Activated CD4-positive, alpha-beta memory T cell treated with anti-CD3 and anti-CD28 coated beads for 36 hours (primary cell): Measurements from ENCODE around the gene ATP2A3. TPM values are rescaled to one million over a fixed set of nuclear protein-coding genes. Genes with fewer than 3 reads are reported as not detected.

Experiments used
- CTCF ChIA-PET: fragments of 350-600 bp; sonication (Branson Sonifier 250); formaldehyde crosslinking; loops from one replicate; lab custom pipeline; 2021; ENCODE audit warnings: antibody characterized with exemption, inconsistent platforms; lab: Charles Lee
- POLR2A ChIA-PET: fragments of 350-600 bp; sonication (Branson Sonifier 250); formaldehyde crosslinking; loops from one replicate; lab custom pipeline; 2021; ENCODE audit warnings: antibody characterized with exemption; lab: Charles Lee
- DNase-seq: peaks from one replicate; pipeline ENCODE4 v3.0.0-alpha.2; 2020
- H3K27ac Mint-ChIP-seq: one replicate; pipeline ENCODE4 v1.8.0; 2021; ENCODE audit warnings: mixed read lengths
- H3K27me3 Mint-ChIP-seq: one replicate; pipeline ENCODE4 v1.8.0; 2021; ENCODE audit warnings: mixed read lengths
- H3K36me3 Mint-ChIP-seq: one replicate; pipeline ENCODE4 v1.8.0; 2021; ENCODE audit warnings: mixed read lengths
- H3K4me1 Mint-ChIP-seq: one replicate; pipeline ENCODE4 v1.8.0; 2021; ENCODE audit warnings: low read depth, mixed read lengths
- H3K4me3 Mint-ChIP-seq: one replicate; pipeline ENCODE4 v1.8.0; 2021; ENCODE audit warnings: mild to moderate bottlenecking, mixed read lengths
- H3K9me3 Mint-ChIP-seq: one replicate; pipeline ENCODE4 v1.8.0; 2021; ENCODE audit warnings: mixed read lengths
- intact Hi-C: fragments of 100-400 bp; cut with micrococcal nuclease; formaldehyde crosslinking; loops from one replicate; pipeline ENCODE4 v1.15.1; 2023
- total RNA-seq, 2 experiments: library from RNA; stranded (reverse); gene quantifications; one replicate each; pipeline ENCODE4 v1.2.3, GENCODE V29; 2021

The ATP2A3 gene
- total RNA-seq, 2 experiments from 2014 or later, result 107 to 108 TPM

DNA sequence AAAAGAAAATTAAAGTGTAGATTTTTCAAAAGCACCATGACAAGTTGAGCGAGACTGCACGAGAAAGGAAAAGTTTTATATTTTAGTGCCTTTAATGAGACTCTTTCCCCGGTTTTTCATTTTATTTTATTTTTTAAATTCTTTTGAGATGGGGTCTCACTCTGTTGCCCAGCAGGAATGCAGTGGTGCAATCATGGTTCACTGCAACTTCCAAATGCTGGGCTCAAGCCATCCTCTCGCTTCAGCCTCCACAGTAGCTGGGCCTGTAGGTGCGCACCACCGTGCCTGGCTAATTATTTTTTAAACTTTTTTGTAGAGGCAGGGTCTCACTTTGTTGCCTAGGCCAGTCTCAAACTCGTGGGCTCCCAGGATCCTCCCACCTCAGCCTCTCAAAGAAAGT lies 5.7 kb upstream of the ATP2A3 start:
- ChIA-PET CTCF (no interaction called here), POLR2A (interaction anchor here (1.0 kb wide), 1 partner anchor 10 kb away, joined by 3 read pairs; no protein-coding TSS in a partner anchor)
- Mint-ChIP-seq H3K9me3 (peaks cover 6% of the 10 kb centered on the region), H3K27me3 (no peaks in the 10 kb centered on the region), H3K4me3 (no peak overlapping the region), H3K36me3 (no peaks in the 10 kb centered on the region), H3K27ac (no peak overlapping the region), H3K4me1 (peaks cover 27% of the 10 kb centered on the region)
- intact Hi-C loops, result loop anchor here (5.0 kb wide), 2 partner anchors 32 to 58 kb away; no protein-coding TSS in a partner anchor
- no peak for DNase-seq

DNA sequence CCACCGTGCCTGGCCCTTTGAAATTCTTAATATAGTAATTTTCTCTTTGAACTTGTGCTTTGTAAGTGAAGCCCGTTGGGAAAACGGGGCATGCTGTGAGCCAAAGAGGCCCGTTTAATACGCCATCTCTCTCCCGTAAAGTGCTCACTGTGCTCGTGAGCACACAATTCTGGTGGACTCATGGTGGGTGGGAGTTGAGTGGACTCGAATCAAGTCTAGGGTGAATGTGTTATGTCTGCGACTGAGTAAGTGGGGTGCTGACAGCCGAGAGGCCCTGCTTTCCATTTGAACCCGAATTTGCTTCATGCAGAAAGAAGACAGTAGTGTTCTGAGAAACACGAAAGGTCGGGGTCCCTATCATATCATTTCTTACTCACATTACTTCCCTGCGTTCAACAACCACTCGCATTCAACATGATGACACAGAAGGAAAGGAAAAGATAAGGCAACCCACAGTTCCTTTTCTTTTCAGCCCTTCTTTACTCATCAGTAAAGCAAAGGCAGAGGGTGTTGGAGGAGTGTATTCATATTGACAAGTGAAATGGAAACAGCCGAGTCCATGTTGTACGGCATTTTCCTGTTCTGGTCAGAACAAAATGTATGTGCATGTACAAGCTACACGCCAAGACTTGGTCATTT lies 4.8 kb upstream of the ATP2A3 start:
- Mint-ChIP-seq H3K4me3 (no peak overlapping the region), H3K4me1 (peaks cover 27% of the 10 kb centered on the region), H3K9me3 (no peaks in the 10 kb centered on the region), H3K36me3 (no peaks in the 10 kb centered on the region), H3K27me3 (no peaks in the 10 kb centered on the region), H3K27ac (peak overlapping the region; percentile 47)
- peak; percentile 36 for DNase-seq
- CTCF ChIA-PET, result no interaction called here
- intact Hi-C loops, result loop anchor here (5.0 kb wide), 2 partner anchors 33 to 57 kb away; no protein-coding TSS in a partner anchor
- POLR2A ChIA-PET, result no interaction called here

DNA sequence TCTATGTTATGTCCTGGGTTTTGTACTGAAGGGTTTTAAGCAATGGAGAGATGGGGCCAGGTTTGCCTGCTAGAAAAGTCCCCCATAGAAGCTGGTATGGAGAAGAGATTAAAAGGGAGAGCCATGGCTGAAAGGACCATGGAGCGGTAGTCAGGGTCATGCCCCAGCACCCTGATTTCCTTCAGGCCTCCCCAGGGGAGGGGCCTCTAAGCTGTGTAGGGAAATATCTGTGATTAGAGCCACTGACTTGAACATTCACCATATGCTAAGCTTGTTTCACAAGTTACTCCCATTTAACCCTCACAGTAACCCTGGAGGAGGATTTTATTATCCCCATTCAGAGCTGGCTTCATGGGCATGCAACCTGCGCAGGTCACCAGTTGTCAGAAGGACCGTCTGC lies 3.8 kb upstream of the ATP2A3 start:
- POLR2A ChIA-PET, result no interaction called here
- Mint-ChIP-seq H3K36me3 (no peaks in the 10 kb centered on the region), H3K27me3 (no peaks in the 10 kb centered on the region), H3K4me3 (no peak overlapping the region), H3K4me1 (peaks cover 27% of the 10 kb centered on the region), H3K9me3 (no peaks in the 10 kb centered on the region), H3K27ac (peak overlapping the region; percentile 36)
- intact Hi-C loops, result loop anchor here (5.0 kb wide), 2 partner anchors 34 to 56 kb away; no protein-coding TSS in a partner anchor
- no peak for DNase-seq
- CTCF ChIA-PET, result no interaction called here

DNA sequence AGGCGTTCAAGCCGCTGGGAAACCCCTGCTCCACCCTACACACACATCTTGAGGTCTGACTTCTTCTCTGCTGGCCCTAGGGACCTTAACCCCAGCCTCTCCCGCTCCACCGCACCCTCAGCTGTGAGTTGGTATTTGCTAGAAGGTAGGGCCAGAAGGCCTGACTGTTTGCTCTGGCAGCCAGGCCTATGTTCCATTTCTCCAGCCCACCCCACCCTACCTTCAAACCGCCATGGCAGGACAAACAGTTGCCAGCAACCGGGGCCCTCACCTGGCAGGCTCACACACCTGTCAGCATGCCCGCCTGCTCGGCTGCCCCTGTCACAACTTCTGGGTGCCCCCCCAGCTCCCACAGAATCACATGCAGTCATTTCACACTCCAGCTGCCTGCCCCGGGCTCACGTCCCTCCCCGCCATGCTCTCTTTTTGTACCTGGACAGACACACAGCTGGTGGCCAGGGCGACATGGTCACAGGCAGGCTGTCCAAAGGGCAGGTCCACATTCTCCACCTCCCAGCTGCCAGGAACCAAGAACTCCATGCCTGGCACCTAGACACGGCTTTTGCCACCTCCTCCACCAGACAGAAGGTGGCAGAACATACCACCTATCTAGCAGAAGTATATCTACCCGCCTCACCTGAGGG lies 2.6 kb upstream of the ATP2A3 start:
- no peaks in the 10 kb centered on the region for H3K9me3 Mint-ChIP-seq
- intact Hi-C loops, result loop anchor here (5.0 kb wide), 2 partner anchors 35 to 55 kb away; no protein-coding TSS in a partner anchor
- no peaks in the 10 kb centered on the region for H3K27me3 Mint-ChIP-seq
- DNase-seq, result no peak
- peak overlapping the region; percentile 51 for H3K27ac Mint-ChIP-seq
- CTCF ChIA-PET, result interaction anchor here (0.5 kb wide), 1 partner anchor 443 kb away, joined by 3 read pairs; no protein-coding TSS in a partner anchor
- H3K4me3 Mint-ChIP-seq, result peak overlapping the region; percentile 45
- POLR2A ChIA-PET, result no interaction called here
- no peaks in the 10 kb centered on the region for H3K36me3 Mint-ChIP-seq
- H3K4me1 Mint-ChIP-seq, result peaks cover 27% of the 10 kb centered on the region

DNA sequence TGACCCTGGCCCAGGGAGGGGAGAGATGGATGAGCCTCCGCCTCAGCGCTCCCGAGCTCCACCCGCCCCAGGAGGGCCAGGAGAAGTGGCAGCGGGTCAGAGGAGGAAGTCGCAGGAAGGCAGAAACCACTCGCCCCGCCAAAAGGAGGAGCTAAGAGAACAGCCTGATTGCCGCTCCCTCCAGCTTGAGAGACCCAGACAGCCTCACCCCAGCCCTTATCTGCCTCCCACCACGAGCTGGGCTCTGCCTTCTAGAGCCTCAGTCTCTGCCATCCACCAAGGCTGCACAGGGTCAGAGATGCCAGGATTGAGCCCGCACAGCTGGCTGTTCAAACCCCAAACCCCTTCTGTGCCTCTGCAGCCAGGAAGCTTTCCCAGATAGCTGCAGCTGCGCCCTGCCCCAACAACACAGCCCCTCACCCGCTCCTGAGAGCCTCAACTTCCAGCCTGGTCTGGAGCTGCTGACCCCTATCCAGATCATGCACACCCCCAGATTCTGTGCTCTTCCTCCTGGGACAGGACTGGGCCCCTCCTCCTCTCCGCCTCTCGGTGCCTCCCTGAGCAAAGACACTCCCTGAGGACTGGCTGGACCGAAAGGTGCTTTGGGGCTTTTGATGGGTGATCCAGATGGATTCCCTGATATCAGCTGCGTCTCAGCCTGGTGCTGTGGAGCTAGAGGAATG lies 1.0 kb upstream of the ATP2A3 start:
- intact Hi-C loops, result loop anchor here (5.0 kb wide), 2 partner anchors 37 to 53 kb away; no protein-coding TSS in a partner anchor
- Mint-ChIP-seq H3K27ac (peak overlapping the region; percentile 85), H3K36me3 (peaks cover 3% of the 10 kb centered on the region), H3K4me3 (peak overlapping the region; percentile 85), H3K4me1 (peaks cover 43% of the 10 kb centered on the region), H3K9me3 (no peaks in the 10 kb centered on the region), H3K27me3 (no peaks in the 10 kb centered on the region)
- DNase-seq, result peak; percentile 87
- ChIA-PET CTCF (interaction anchor here (1.2 to 5.0 kb wide), 6 partner anchors 17 to 119 kb away, joined by 3 to 29 read pairs (median 8); partner anchors contain the start of gene NCBP3), POLR2A (interaction anchor here (0.8 to 1.1 kb wide), 4 partner anchors 12 to 401 kb away, joined by 3 to 5 read pairs (median 4); partner anchors contain the start of gene NCBP3)

DNA sequence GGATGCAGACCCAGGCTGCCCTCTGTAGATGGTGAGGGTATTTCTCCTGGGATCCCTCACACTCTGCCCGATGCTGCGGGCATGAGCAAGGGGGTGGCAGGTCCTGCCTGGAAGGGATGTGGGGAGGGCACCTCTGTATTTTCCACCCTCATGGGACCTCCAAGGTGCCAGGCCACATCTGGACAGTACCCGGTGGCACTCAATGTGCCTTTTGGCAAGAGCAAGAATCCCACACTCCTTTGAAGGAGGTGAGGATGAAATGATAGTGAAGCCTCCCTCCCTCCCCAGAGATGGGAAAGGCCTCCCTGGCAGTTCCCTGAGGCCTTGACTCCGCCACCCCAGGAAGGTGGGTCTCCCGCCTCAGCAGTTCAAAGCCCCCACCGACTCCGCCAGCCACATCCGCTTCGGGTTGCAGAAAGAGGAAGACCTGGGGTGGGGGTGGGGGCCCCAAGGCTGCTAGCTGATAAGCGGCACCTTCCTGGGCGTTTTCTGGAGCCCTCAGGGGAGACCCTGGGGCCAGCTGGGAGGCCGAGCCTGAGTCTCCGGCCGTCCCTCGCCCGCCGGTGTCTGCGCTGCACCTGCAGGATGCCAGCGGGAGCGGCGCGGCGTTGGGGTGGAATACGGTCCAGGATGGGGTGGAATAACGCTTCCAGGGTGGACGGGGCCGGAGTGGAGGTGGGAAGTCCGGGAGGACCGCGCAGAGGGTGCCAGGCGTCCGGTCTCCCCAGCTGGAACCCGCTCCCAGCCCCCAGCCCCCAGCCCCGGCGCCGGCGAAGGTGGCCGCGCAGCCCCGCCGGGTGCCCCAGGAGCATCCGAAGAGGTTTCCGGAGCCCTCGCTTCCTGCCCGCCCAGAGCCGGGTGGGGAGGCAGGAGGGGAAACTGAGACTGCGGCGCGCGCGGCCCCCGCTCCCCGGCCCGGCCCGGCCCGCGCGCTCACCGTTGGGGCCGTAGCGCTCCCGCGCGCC lies 718 bp downstream of the ATP2A3 start:
- peaks cover 3% of the 10 kb centered on the region for H3K36me3 Mint-ChIP-seq
- H3K4me1 Mint-ChIP-seq, result peaks cover 48% of the 10 kb centered on the region
- intact Hi-C loops, result loop anchor here (1.0 kb wide), 1 partner anchor 117 kb away; the partner anchor contains the start of gene NCBP3
- peak overlapping the region; percentile 86 for H3K4me3 Mint-ChIP-seq
- H3K27ac Mint-ChIP-seq, result peak overlapping the region; percentile 74
- CTCF ChIA-PET, result interaction anchor here (5.0 kb wide), 1 partner anchor 50 kb away, joined by 29 read pairs; no protein-coding TSS in a partner anchor
- peak; percentile 79 for DNase-seq
- H3K9me3 Mint-ChIP-seq, result no peaks in the 10 kb centered on the region
- POLR2A ChIA-PET, result no interaction called here
- H3K27me3 Mint-ChIP-seq, result no peaks in the 10 kb centered on the region

DNA sequence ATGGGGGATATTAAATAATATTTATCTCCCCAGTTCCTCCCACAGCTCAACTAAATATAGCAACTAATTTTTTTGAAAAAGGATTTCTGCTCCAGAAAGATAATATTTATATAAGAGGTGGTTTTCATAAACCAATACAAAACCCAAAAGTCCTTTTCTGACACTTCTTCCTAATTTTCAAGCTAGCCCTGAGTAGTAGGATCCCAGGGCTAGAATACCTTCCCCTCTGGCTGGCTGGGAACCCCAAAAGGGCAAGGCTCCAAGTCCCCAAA lies 1.3 kb downstream of the ATP2A3 start:
- CTCF ChIA-PET, result interaction anchor here (1.0 to 5.0 kb wide), 2 partner anchors 49 to 118 kb away, joined by 4 to 29 read pairs; no protein-coding TSS in a partner anchor
- POLR2A ChIA-PET, result no interaction called here
- Mint-ChIP-seq H3K27ac (peak overlapping the region; percentile 74), H3K9me3 (no peaks in the 10 kb centered on the region), H3K4me3 (peak overlapping the region; percentile 86), H3K36me3 (peaks cover 3% of the 10 kb centered on the region), H3K4me1 (peaks cover 48% of the 10 kb centered on the region), H3K27me3 (no peaks in the 10 kb centered on the region)
- DNase-seq, result no peak
- intact Hi-C loops, result loop anchor here (1.0 kb wide), 1 partner anchor 117 kb away; the partner anchor contains the start of gene NCBP3

DNA sequence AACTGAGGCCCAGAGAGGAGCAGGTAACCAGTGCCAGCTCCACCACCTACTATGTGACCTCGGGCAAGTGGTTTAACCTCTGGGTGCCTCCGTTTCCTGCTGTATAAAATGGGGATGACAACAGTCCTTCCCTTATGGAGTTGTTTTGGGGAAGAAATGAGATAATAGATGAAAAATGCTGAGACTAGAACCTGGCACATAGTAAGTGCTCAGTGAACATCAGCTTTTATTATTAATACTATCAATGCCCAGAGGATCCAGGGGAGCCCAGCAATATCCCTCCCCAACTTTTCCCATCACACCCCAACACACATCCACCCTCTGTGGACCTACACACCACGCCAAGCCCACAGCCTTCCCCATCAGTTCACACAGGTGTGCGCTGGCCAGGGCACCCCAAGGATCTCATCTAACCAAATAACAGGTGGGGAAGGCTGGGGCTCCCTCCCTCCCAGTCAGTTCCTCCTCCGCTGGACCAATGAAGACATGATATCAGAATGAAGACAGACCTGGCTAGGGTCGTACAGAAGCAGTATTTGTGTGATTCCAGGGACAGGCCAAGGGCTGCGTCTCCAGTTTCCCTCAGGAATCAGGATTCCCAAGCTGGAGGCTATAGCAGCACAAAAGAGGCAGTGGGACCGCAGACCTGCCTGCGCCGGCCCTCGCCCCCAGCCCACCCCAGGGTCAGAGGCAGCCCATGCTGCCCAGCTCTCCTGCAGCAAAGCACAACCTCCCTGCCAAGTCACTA lies 1.8 kb downstream of the ATP2A3 start:
- peaks cover 3% of the 10 kb centered on the region for H3K36me3 Mint-ChIP-seq
- H3K4me1 Mint-ChIP-seq, result peaks cover 51% of the 10 kb centered on the region
- ChIA-PET POLR2A (interaction anchor here (0.6 kb wide), 1 partner anchor 181 kb away, joined by 5 read pairs; no protein-coding TSS in a partner anchor), CTCF (interaction anchor here (1.0 to 5.0 kb wide), 3 partner anchors 49 to 118 kb away, joined by 3 to 29 read pairs (median 4); no protein-coding TSS in a partner anchor)
- intact Hi-C loops, result no loop called here
- no peak for DNase-seq
- no peaks in the 10 kb centered on the region for H3K27me3 Mint-ChIP-seq
- no peaks in the 10 kb centered on the region for H3K9me3 Mint-ChIP-seq
- peak overlapping the region; percentile 72 for H3K27ac Mint-ChIP-seq
- peak overlapping the region; percentile 86 for H3K4me3 Mint-ChIP-seq

DNA sequence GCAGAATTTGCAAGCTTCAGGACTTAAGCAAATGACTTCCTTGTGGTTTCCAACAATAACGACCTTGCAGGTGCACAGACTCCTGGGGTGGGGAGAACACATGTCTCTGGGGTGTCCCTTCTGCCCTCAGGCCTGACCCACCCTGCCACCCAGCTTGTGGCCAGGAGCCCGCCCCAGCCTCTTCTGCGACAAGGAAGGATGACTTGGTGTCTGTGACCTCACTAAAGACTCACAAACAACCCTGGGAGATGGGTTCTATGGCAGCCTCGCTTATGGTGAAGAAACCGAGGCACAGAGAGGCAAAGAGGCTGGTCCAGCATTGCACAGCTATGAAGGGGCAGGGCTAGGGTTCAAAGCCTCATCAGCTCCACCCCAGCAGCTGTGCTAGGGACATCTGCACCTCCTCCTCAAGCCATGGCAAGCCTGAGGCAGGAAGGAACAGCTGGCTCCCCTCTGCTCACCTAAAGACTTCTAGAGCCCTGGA lies 2.6 kb downstream of the ATP2A3 start:
- no peaks in the 10 kb centered on the region for H3K9me3 Mint-ChIP-seq
- ChIA-PET POLR2A (interaction anchor here (0.6 kb wide), 1 partner anchor 182 kb away, joined by 5 read pairs; no protein-coding TSS in a partner anchor), CTCF (interaction anchor here (1.0 to 5.0 kb wide), 3 partner anchors 48 to 224 kb away, joined by 3 to 29 read pairs (median 3); no protein-coding TSS in a partner anchor)
- H3K4me1 Mint-ChIP-seq, result peaks cover 58% of the 10 kb centered on the region
- peak overlapping the region; percentile 86 for H3K4me3 Mint-ChIP-seq
- peaks cover 3% of the 10 kb centered on the region for H3K36me3 Mint-ChIP-seq
- no peaks in the 10 kb centered on the region for H3K27me3 Mint-ChIP-seq
- intact Hi-C loops, result no loop called here
- DNase-seq, result peak; percentile 59
- peak overlapping the region; percentile 72 for H3K27ac Mint-ChIP-seq

DNA sequence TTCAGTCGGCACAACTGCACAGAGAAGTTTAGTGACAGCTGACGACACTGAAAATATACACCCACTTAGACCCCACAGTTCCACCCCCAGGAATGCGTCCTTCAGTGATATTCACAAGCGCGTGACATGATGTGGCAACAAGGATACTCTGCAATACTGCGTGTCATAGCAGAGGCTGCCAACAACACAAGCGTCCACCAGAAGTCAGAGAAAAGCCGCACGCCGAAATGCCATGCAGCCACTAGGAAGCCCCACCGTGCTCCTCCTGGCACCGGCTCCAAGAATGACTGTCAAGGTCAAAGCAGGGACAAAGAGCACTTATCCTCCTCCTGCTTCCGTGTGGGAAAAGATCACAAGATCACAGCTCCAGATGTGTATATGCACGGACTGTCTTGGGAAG lies 3.5 kb downstream of the ATP2A3 start:
- Mint-ChIP-seq H3K4me3 (no peak overlapping the region), H3K27me3 (no peaks in the 10 kb centered on the region), H3K9me3 (no peaks in the 10 kb centered on the region), H3K36me3 (peaks cover 3% of the 10 kb centered on the region), H3K27ac (peak overlapping the region; percentile 48), H3K4me1 (peaks cover 58% of the 10 kb centered on the region)
- ChIA-PET POLR2A (no interaction called here), CTCF (interaction anchor here (1.2 to 5.0 kb wide), 2 partner anchors 47 to 223 kb away, joined by 3 to 29 read pairs; no protein-coding TSS in a partner anchor)
- DNase-seq, result no peak
- intact Hi-C loops, result no loop called here
